Neutrophil (primary cell): Measurements from ENCODE around the gene MEIS2.

Experiments
- H3K27ac ChIP-seq: fragments of 200-600 bp; sonication (generic); 2 replicates; pipeline ENCODE4 v1.5.1; 2016; ENCODE audit warnings: mild to moderate bottlenecking, moderate library complexity
- H3K27me3 ChIP-seq: fragments of 200-600 bp; sonication (generic); 2 replicates; pipeline ENCODE4 v1.6.0; 2016; ENCODE audit warnings: mild to moderate bottlenecking
- H3K36me3 ChIP-seq: fragments of 200-600 bp; sonication (generic); 2 replicates; pipeline ENCODE4 v1.5.1; 2017
- H3K4me1 ChIP-seq, 2 experiments: fragments of 200-600 bp in 1 of 2; sonication (generic) in 1 of 2; 1 replicate in 1 of 2; 2 replicates in 1 of 2; pipeline versions ENCODE4 v1.5.1 to v1.6.1; 2013 to 2016; ENCODE audit warnings: low read depth in 1 of 2, low read length in 1 of 2, mild to moderate bottlenecking in 1 of 2, moderate library complexity in 1 of 2; ENCODE audit not compliant: control insufficient read depth in 1 of 2, insufficient read depth in 1 of 2
- H3K4me3 ChIP-seq, 2 experiments: fragments of 200-600 bp in 1 of 2; sonication (generic) in 1 of 2; 1 replicate in 1 of 2; 2 replicates in 1 of 2; pipeline ENCODE4 v1.5.1; 2013 to 2016; ENCODE audit warnings: low read depth in 1 of 2, low read length in 1 of 2, mild to moderate bottlenecking in 1 of 2, moderate library complexity in 1 of 2
- H3K9me3 ChIP-seq: fragments of 200-600 bp; sonication (generic); 2 replicates; pipeline ENCODE4 v1.5.1; 2016
- TF ChIP-seq, protein P1 (sequence below): fragments of 200-600 bp; sonication (generic); IDR thresholded peaks from 2 replicates; pipeline ENCODE4 v1.5.1; 2016; ENCODE audit warnings: antibody characterized with exemption

The MEIS2 gene

DNA sequence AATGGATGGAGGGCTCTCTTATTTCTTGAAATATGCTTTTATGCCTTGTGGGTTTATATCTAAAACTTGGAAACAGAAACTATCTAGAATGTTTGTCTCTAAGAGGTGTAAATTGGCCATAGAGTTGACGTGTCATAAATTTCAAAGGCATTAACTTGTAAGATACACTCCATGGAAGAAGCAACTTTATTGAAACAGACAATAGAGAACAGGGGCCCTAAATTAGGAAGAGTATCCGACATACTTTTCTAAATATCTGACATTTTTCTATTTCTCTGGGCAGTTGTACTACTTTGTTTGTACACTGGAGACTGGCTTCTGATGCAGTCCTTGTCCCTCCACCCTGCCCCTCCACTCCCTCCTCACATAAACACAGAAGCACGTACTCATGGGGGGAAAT, 50.0 kb downstream of the MEIS2 start:
- H3K4me3 ChIP-seq = no peak overlapping the region
- H3K9me3 ChIP-seq = no peaks in the 10 kb centered on the region
- no peaks in the 10 kb centered on the region for H3K4me1 ChIP-seq
- H3K36me3 ChIP-seq = no peaks in the 10 kb centered on the region
- H3K27me3 ChIP-seq = no peaks in the 10 kb centered on the region
- H3K27ac ChIP-seq = no peak overlapping the region
- TF ChIP-seq, protein P1, sequence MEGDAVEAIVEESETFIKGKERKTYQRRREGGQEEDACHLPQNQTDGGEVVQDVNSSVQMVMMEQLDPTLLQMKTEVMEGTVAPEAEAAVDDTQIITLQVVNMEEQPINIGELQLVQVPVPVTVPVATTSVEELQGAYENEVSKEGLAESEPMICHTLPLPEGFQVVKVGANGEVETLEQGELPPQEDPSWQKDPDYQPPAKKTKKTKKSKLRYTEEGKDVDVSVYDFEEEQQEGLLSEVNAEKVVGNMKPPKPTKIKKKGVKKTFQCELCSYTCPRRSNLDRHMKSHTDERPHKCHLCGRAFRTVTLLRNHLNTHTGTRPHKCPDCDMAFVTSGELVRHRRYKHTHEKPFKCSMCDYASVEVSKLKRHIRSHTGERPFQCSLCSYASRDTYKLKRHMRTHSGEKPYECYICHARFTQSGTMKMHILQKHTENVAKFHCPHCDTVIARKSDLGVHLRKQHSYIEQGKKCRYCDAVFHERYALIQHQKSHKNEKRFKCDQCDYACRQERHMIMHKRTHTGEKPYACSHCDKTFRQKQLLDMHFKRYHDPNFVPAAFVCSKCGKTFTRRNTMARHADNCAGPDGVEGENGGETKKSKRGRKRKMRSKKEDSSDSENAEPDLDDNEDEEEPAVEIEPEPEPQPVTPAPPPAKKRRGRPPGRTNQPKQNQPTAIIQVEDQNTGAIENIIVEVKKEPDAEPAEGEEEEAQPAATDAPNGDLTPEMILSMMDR = no peak

DNA sequence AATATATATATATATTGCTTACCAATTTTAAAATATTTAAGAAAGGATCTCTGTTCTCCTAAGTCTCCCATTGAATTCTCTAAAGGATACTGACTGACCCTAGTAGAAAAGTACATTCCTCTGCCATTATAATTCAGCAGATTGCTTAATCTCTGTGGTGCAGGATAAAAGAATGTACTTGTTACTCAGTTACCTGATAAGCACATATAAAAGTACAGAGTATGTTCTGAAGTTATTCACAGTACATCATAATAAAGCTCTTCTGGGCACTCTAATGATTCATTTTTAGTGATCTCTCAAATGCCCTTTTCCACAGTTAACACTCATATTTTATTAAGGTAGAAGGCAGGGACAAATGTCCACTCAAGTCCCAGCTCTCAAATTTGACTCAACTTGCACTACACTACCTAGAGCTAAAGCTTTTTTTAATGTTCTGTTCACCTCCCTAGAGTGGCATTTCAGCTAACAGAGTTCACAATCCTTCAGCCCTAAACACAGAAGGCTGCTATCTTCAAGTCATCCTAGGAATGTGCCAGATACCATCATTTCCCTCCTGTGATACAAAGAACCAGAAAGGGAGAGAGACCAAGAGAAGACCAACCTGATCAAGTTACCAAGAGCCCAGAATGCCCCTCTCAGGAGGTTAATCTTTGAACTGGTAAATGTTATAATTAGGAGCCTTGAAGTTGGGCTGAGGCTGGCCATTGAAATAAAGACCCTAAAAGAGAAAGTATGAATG, 53.3 kb downstream of the MEIS2 start:
- no peaks in the 10 kb centered on the region for H3K27me3 ChIP-seq
- no peak overlapping the region for H3K27ac ChIP-seq
- TF ChIP-seq, protein P1 = no peak
- no peaks in the 10 kb centered on the region for H3K9me3 ChIP-seq
- no peaks in the 10 kb centered on the region for H3K4me1 ChIP-seq
- no peak overlapping the region for H3K4me3 ChIP-seq
- no peaks in the 10 kb centered on the region for H3K36me3 ChIP-seq

DNA sequence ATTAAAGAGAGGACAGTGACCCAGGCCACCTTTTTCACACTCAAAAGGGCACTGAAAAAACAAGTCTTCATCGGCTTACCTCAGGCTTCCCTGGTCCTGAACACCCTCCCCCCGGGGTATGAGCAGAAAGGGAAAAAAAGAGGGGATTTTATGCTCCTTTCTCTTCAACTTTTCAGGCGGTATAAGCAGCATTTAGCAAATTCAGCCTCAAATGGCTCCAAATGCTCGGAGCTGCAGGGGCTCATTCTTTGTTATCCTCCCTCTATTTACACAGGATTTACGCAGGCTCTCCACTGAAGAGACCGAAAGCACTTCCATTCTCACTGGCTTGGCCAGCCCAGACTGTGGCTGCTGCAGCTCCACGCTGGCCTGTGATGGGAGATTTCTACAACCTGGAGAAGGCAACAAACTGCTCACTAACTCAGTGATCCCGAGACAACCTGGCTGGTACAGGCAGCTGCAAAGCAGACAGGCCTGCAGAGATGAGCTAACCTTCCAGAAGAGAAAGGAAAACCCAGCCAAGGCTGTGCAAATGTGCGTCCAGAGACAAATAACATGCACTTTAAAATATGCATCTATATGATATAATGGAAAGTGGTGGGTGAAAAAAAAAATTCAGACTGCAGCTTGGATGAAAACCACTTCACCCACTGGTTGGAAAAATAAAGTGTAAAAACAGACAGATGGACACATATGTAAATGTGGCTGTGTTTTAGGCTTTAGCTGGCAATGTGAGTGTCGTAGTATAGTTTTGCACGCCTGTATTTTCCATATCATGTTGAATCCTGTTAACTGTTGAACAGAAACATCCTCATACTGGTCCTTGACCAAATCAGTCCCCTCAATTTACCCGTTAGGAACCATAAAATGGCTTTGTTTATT, 54.2 kb downstream of the MEIS2 start:
- Histone ChIP-seq H3K9me3 (no peaks in the 10 kb centered on the region), H3K27ac (no peak overlapping the region), H3K36me3 (no peaks in the 10 kb centered on the region), H3K4me3 (no peak overlapping the region), H3K27me3 (no peaks in the 10 kb centered on the region), H3K4me1 (no peaks in the 10 kb centered on the region)
- TF ChIP-seq, protein P1 = no peak

DNA sequence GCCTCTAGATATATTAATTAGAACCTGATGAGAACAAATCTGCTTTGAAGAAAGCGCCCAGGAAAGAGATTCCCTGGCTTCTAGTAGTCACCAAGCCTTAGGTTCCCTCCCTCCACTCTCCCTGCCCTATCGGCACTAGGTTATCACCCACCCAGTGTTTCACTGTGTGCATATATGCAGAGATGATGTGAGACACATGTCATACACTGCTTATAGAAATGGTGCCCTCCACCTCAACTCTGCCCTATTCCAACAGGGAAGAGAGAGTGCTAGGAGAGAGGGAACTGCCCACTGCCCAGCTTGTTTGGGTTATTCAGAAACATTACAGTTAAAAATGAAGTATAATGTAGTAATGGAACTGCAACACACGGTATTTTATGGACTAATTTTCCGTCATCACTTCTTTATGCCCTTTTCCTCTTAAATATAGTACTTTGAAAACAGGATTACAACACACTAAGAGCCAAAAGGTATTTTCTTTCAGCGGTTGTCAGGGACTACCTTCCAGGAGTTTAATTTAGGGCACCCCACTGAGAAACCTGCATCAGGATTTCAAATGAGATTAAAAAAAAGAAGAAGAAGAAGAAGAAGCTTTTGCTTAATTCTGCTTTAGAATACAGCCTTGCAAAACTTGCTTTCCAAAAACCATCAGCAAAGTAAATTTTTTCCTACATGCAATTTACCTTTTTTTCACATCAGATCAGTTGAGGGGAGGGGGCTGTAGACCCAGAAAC, 55.3 kb downstream of the MEIS2 start:
- Histone ChIP-seq H3K9me3 (no peaks in the 10 kb centered on the region), H3K4me3 (no peak overlapping the region), H3K27ac (no peak overlapping the region), H3K27me3 (no peaks in the 10 kb centered on the region), H3K4me1 (no peaks in the 10 kb centered on the region), H3K36me3 (no peaks in the 10 kb centered on the region)
- TF ChIP-seq, protein P1 = no peak

DNA sequence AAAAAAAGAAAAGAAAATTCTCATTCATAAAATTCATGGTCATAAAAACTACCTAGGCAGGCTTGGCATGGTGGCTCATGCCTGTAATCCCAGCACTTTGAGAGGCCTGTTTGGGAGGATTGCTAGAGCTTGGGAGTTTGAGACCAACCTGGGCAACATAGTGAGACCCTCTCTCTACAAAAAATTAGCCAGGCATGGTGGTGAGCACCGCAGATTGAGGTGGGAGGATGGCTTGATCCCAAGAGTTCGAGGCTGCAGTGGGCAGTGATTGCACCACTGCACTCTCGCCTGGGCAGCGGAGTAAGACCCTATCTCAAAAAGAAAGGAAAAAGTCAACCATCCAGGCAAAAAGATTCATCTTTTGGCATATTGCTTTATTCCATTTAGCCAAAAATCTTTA, 58.5 kb downstream of the MEIS2 start:
- H3K9me3 ChIP-seq = no peaks in the 10 kb centered on the region
- H3K27me3 ChIP-seq = no peaks in the 10 kb centered on the region
- no peak overlapping the region for H3K4me3 ChIP-seq
- H3K27ac ChIP-seq = no peak overlapping the region
- no peaks in the 10 kb centered on the region for H3K36me3 ChIP-seq
- TF ChIP-seq, protein P1 = no peak
- H3K4me1 ChIP-seq = no peaks in the 10 kb centered on the region
